GM21423 (cell line): Measurements from ENCODE around the gene AGMO.

ENCODE experiments used
- ATAC-seq: cut with Tn5 transposase; IDR thresholded peaks from one replicate; pipeline ENCODE4 v1.9.1; 2021; ENCODE audit warnings: mild to moderate bottlenecking, moderate library complexity; ENCODE audit not compliant: unreplicated experiment

AGMO gene

GRCh38 chr7:15561835-15562234 is at the start of gene AGMO:
Gene AGMO (minus strand): TSS chr7:15562015.
- no peak for ATAC-seq

- ATAC-seq: no peak
Observed at GRCh38 chr7:15610503-15610902, 48.7 kb upstream of the AGMO start.

- no peak for ATAC-seq
Observed at GRCh38 chr7:15609287-15609686, 47.5 kb upstream of the AGMO start.

- ATAC-seq: no peak
Observed at GRCh38 chr7:15607529-15608210, 45.9 kb upstream of the AGMO start.

- ATAC-seq: no peak
Observed at GRCh38 chr7:15606561-15606960, 44.7 kb upstream of the AGMO start.

GRCh38 chr7:15604166-15604565 is 42.4 kb upstream of the AGMO start:
- no peak for ATAC-seq

- no peak for ATAC-seq
Observed at GRCh38 chr7:15603124-15603523, 41.3 kb upstream of the AGMO start.

GRCh38 chr7:15602236-15602635 is 40.4 kb upstream of the AGMO start:
- no peak for ATAC-seq

- ATAC-seq: no peak
Observed at GRCh38 chr7:15601175-15601574, 39.4 kb upstream of the AGMO start.

GRCh38 chr7:15600298-15600697 is 38.5 kb upstream of the AGMO start:
- ATAC-seq: no peak

- ATAC-seq: no peak
Observed at GRCh38 chr7:15594461-15594860, 32.6 kb upstream of the AGMO start.

- no peak for ATAC-seq
Observed at GRCh38 chr7:15593382-15593781, 31.6 kb upstream of the AGMO start.

GRCh38 chr7:15586266-15586665 is 24.5 kb upstream of the AGMO start:
- ATAC-seq: no peak

- ATAC-seq: no peak
Observed at GRCh38 chr7:15584575-15584974, 22.8 kb upstream of the AGMO start.

- ATAC-seq: no peak
Observed at GRCh38 chr7:15582773-15583172, 21.0 kb upstream of the AGMO start.

GRCh38 chr7:15581352-15581951 is 19.6 kb upstream of the AGMO start:
- ATAC-seq: no peak

GRCh38 chr7:15580604-15581351 is 19.0 kb upstream of the AGMO start:
- ATAC-seq: no peak

GRCh38 chr7:15577600-15577999 is 15.8 kb upstream of the AGMO start:
- no peak for ATAC-seq

- ATAC-seq: no peak
Observed at GRCh38 chr7:15571301-15571878, 9.6 kb upstream of the AGMO start.

- ATAC-seq: no peak
Observed at GRCh38 chr7:15567652-15568051, 5.8 kb upstream of the AGMO start.

GRCh38 chr7:15567036-15567435 is 5.2 kb upstream of the AGMO start:
- ATAC-seq: no peak

GRCh38 chr7:15566476-15566875 is 4.7 kb upstream of the AGMO start:
- ATAC-seq: no peak
